NT2/D1 (cell line): ENCODE measurements around the gene FEM1C.

Experiments used
- DNase-seq: peaks from one replicate; pipeline ENCODE4 v3.0.0-alpha.2; 2011; ENCODE audit warnings: low read depth, low spot score
- H3K27me3 ChIP-seq: 2 replicates; pipeline ENCODE4 v1.6.0; 2011; ENCODE audit warnings: mild to moderate bottlenecking; ENCODE audit not compliant: insufficient read length, insufficient read depth
- H3K36me3 ChIP-seq: 2 replicates; pipeline ENCODE4 v1.6.1; 2011; ENCODE audit warnings: mild to moderate bottlenecking, low read length, mixed read lengths; ENCODE audit not compliant: insufficient read depth, insufficient read length
- H3K4me1 ChIP-seq: 2 replicates; pipeline ENCODE4 v1.5.1; 2011; ENCODE audit not compliant: insufficient read depth, insufficient read length
- H3K4me3 ChIP-seq: 2 replicates; pipeline ENCODE4 v1.5.1; 2011; ENCODE audit warnings: low read depth; ENCODE audit not compliant: insufficient read length
- H3K9ac ChIP-seq: 2 replicates; pipeline ENCODE4 v1.6.0; 2011; ENCODE audit warnings: low read depth; ENCODE audit not compliant: insufficient read length
- H3K9me3 ChIP-seq: 2 replicates; pipeline ENCODE4 v1.5.1; 2011; ENCODE audit warnings: mild to moderate bottlenecking, low read length; ENCODE audit not compliant: insufficient read depth
- SUZ12 ChIP-seq: IDR thresholded peaks from 2 replicates; pipeline ENCODE4 v1.6.1; 2011; ENCODE audit not compliant: insufficient read length, insufficient read depth; ENCODE audit errors: extremely low read depth
- YY1 ChIP-seq: IDR thresholded peaks from 2 replicates; pipeline ENCODE4 v1.6.1; 2011; ENCODE audit not compliant: insufficient read length, insufficient read depth
- ZNF274 ChIP-seq: IDR thresholded peaks from 2 replicates; pipeline ENCODE4 v1.6.1; 2011; ENCODE audit warnings: mild to moderate bottlenecking, low read depth, low read length

FEM1C gene

DNA sequence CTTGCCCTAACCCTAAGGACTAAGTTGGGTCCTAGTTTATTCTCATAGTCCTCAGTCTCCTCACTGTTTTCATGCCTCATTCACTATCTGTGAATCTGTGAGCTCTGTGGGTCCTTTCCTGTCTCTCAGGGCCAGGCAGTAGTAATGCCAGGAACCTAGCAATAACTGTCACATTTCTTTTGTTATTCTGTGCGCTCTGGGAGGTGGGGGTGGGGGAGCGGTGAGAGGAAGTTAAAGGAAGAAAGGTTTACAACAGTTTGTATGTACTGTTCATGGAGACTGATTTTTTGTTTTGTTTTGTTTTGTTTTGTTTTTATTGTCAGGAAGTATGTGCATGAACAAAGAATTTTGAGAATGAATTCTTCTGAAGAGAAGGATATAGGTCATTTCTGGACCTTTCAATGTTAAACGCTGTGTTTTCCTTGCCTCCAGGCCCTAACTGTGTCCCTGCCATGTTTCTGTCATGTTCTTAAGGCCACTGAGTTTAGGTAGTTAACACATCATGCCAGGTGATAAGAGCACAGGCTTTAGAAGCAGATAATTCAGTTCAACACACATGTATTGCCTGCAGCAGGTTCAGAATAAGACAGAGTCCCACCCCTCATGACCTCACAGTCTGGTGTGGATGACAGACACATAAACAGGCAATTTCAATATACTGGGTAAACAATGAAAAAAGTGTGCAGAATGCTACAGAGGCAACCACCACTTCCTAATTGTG lies 13.3 kb upstream of the FEM1C start:
- H3K36me3 ChIP-seq: no peaks in the 10 kb centered on the region
- H3K9ac ChIP-seq: no peak overlapping the region
- no peak overlapping the region for H3K4me3 ChIP-seq
- no peaks in the 10 kb centered on the region for H3K9me3 ChIP-seq
- TF ChIP-seq YY1 (no peak), SUZ12 (no peak), ZNF274 (no peak)
- H3K27me3 ChIP-seq: no peaks in the 10 kb centered on the region
- no peak for DNase-seq
- no peaks in the 10 kb centered on the region for H3K4me1 ChIP-seq

DNA sequence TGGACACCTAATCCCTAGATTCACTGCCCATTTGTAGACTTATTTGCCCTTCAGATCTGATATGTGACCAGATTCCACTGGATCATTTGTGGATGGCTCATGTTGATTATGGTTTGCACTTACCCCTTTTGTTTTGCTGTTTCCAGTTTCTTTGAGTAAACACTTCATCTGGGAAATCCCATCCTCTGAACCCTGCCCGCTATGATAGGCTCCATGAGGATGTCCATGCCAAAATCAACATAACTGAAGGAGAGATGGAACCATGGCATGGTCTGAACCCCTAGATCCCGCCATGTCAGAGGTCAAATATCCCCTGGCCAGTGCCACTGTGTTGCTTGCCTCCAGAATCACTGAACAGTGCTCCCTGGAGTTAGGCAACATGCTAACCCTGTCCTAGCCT lies 11.7 kb upstream of the FEM1C start:
- Histone ChIP-seq H3K4me1 (no peaks in the 10 kb centered on the region), H3K36me3 (no peaks in the 10 kb centered on the region), H3K4me3 (no peak overlapping the region), H3K9ac (no peak overlapping the region), H3K9me3 (no peaks in the 10 kb centered on the region), H3K27me3 (no peaks in the 10 kb centered on the region)
- DNase-seq: no peak
- TF ChIP-seq ZNF274 (no peak), YY1 (no peak), SUZ12 (no peak)

DNA sequence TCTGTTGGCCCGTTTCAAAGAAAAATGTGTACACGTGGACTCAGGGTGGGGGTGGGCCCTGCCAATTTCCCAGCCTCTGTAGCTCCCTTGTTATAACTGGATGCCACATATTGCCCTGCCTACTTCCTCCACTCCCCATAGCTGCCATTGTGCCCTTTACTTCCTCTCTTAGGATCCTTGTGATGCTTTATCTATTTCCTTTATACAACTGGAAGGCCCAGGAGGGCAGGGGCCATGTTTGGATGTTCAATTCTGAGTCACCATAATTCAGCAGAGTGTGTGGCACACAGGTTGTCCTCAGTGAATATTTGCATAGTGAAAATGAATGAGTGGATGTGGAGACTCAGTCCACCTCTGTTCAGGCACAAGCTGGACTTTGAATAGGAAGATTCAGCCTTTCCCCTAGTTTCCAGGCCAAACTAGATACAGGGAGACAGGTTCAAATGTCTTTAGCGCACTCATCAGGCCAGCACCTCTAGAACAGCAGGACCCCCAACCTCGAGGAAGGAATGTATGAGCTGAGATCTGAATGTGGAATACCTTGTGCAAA lies 10.6 kb upstream of the FEM1C start:
- TF ChIP-seq SUZ12 (no peak), YY1 (no peak), ZNF274 (no peak)
- H3K9me3 ChIP-seq: no peaks in the 10 kb centered on the region
- H3K36me3 ChIP-seq: no peaks in the 10 kb centered on the region
- H3K4me3 ChIP-seq: no peak overlapping the region
- no peak for DNase-seq
- H3K4me1 ChIP-seq: no peaks in the 10 kb centered on the region
- no peak overlapping the region for H3K9ac ChIP-seq
- H3K27me3 ChIP-seq: no peaks in the 10 kb centered on the region

- no peaks in the 10 kb centered on the region for H3K36me3 ChIP-seq
- no peak overlapping the region for H3K4me3 ChIP-seq
- no peaks in the 10 kb centered on the region for H3K9me3 ChIP-seq
- no peak for DNase-seq
- TF ChIP-seq YY1 (no peak), ZNF274 (no peak), SUZ12 (no peak)
- H3K9ac ChIP-seq: no peak overlapping the region
- H3K4me1 ChIP-seq: no peaks in the 10 kb centered on the region
- H3K27me3 ChIP-seq: no peaks in the 10 kb centered on the region
Measured at GRCh38 chr5:115553082-115553481, 8.5 kb upstream of the FEM1C start.

DNA sequence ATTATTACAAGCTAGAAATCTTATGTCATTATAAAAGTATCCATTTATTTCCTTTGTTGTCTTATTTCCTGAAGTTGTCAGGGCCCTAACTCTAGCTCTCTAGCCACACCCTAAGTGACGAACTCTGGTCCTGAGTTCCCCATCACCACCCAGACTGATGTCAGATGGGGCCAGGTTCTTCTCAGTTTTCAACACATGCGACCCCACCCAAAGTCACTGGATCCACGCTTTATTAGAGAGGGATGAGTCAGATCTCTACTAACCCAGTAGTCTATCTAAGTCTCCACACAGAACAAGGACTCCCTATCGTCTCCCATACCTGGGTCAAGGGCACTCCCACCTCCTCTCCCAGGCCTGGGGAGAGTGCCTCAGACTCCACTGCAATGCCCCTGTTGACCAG lies 6.8 kb upstream of the FEM1C start:
- Histone ChIP-seq H3K9ac (no peak overlapping the region), H3K4me3 (no peak overlapping the region), H3K4me1 (no peaks in the 10 kb centered on the region), H3K36me3 (no peaks in the 10 kb centered on the region), H3K9me3 (no peaks in the 10 kb centered on the region; the same call in none of the 2 replicates), H3K27me3 (no peaks in the 10 kb centered on the region)
- TF ChIP-seq SUZ12: no peak
- no peak for TF ChIP-seq YY1
- TF ChIP-seq ZNF274: no peak
- no peak for DNase-seq

DNA sequence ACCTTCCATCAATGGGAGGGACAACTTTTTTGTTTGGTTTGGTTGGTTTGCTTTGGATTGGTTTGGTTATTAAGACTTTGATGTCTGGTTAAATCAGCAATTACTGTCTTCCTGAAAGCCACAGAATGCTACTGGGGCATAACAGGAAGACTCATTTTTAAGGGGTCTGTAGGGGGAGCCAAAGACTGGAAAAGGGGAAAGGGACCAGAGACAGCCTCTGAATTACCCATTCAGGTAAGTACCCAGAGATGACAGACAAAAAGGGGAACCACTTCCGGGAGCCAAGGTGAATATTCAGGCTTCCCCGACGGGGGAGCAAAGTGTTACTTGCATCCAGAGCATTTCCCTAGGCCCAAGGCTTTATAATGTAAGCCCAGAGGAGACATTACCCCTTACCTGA lies 4.6 kb upstream of the FEM1C start:
- Histone ChIP-seq H3K36me3 (no peaks in the 10 kb centered on the region), H3K4me3 (no peak overlapping the region), H3K9me3 (peaks cover 9% of the 10 kb centered on the region), H3K4me1 (no peaks in the 10 kb centered on the region), H3K27me3 (no peaks in the 10 kb centered on the region), H3K9ac (no peak overlapping the region)
- TF ChIP-seq ZNF274: no peak
- no peak for TF ChIP-seq YY1
- no peak for TF ChIP-seq SUZ12
- DNase-seq: no peak

DNA sequence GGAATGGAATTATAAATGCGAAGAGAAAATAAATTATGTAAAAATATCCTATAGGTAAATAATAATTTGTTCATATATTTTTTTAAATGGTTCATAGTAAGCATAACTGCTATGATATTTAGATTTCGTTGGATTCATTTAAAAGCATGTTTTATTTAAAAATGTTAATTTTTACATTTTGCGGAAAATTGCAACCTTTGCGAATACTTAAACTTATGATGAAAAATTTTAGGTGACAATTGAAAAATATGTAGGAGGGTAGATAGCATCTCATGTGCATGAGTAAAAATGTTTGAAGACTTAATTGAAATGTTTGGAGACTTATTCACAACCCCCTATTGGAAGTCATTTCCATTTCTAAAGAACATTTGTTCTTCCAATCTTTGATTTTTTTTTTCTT lies 4.1 kb upstream of the FEM1C start:
- DNase-seq: no peak
- Histone ChIP-seq H3K9ac (no peak overlapping the region), H3K4me1 (no peaks in the 10 kb centered on the region), H3K27me3 (no peaks in the 10 kb centered on the region), H3K36me3 (no peaks in the 10 kb centered on the region), H3K4me3 (no peak overlapping the region), H3K9me3 (peaks cover 9% of the 10 kb centered on the region)
- TF ChIP-seq SUZ12 (no peak), ZNF274 (no peak), YY1 (no peak)
